Activated B cell treated with CpG ODN at 0.5 μM for 24 hours (primary cell): ENCODE measurements around the gene PLXNC1. TPM values are rescaled to one million over a fixed set of nuclear protein-coding genes. Genes with fewer than 3 reads are reported as not detected.

Experiments
- ATAC-seq: fragments of 200-7000 bp; cut with Tn5 transposase; one replicate; pipeline ENCODE4 v1.10.0; 2021; ENCODE audit warnings: low read depth, mild to moderate bottlenecking, moderate library complexity
- CTCF ChIA-PET: fragments of 350-600 bp; sonication (Branson Sonifier 250); formaldehyde crosslinking; loops from one replicate; lab custom pipeline; 2021; ENCODE audit warnings: antibody characterized with exemption; lab: Charles Lee
- POLR2A ChIA-PET: fragments of 350-600 bp; sonication (Branson Sonifier 250); formaldehyde crosslinking; loops from one replicate; lab custom pipeline; 2021; ENCODE audit warnings: antibody characterized with exemption; lab: Charles Lee
- DNase-seq: peaks from one replicate; pipeline ENCODE4 v3.0.0; 2022
- H3K27ac Mint-ChIP-seq: one replicate; pipeline ENCODE4 v1.8.0; 2020; ENCODE audit warnings: mixed read lengths
- H3K27me3 Mint-ChIP-seq: one replicate; pipeline ENCODE4 v1.8.0; 2021; ENCODE audit warnings: mixed read lengths
- H3K36me3 Mint-ChIP-seq: one replicate; pipeline ENCODE4 v1.8.0; 2021; ENCODE audit warnings: low read depth, mixed read lengths
- H3K4me1 Mint-ChIP-seq: one replicate; pipeline ENCODE4 v1.8.0; 2021; ENCODE audit warnings: mixed read lengths
- H3K4me3 Mint-ChIP-seq: one replicate; pipeline ENCODE4 v1.8.0; 2020; ENCODE audit warnings: mild to moderate bottlenecking, mixed read lengths
- H3K9me3 Mint-ChIP-seq: one replicate; pipeline ENCODE4 v1.8.0; 2020; ENCODE audit warnings: mixed read lengths
- CTCF ChIP-seq: fragments of 200-600 bp; IDR thresholded peaks from one replicate; pipeline ENCODE4 v1.8.0; 2022; ENCODE audit warnings: antibody characterized with exemption, mild to moderate bottlenecking
- intact Hi-C: fragments of 100-400 bp; cut with micrococcal nuclease; formaldehyde crosslinking; loops from one replicate; pipeline ENCODE4 v1.15.1; 2024
- total RNA-seq: library from RNA; stranded (reverse); gene quantifications from 2 replicates; pipeline ENCODE4 v1.2.3, GENCODE V29; 2022

PLXNC1 gene
- total RNA-seq, 1 donor from 2014 or later = 30.9 TPM

- no peak for TF ChIP-seq CTCF
- H3K27me3 Mint-ChIP-seq = no peaks in the 10 kb centered on the region
- POLR2A ChIA-PET = interaction anchor here (0.7 to 1.7 kb wide), 2 partner anchors 59 to 187 kb away, joined by 3 to 13 read pairs; no protein-coding TSS in a partner anchor
- DNase-seq = no peak
- peak overlapping the region; percentile 69 for H3K4me3 Mint-ChIP-seq
- peak overlapping the region; percentile 90 for H3K27ac Mint-ChIP-seq
- peaks cover 88% of the 10 kb centered on the region for H3K4me1 Mint-ChIP-seq
- CTCF ChIA-PET = no interaction called here
- no peaks in the 10 kb centered on the region for H3K9me3 Mint-ChIP-seq
- intact Hi-C loops = loop anchor here (1.0 to 10.0 kb wide), 4 partner anchors 13 to 693 kb away; partner anchors contain the start of genes CRADD and SOCS2
- ATAC-seq = peak; percentile 32
- H3K36me3 Mint-ChIP-seq = peaks cover 42% of the 10 kb centered on the region
These were observed 119.1 kb downstream of the PLXNC1 start for GRCh38 chr12:94267537-94267872.

- ChIA-PET POLR2A (interaction anchor here (0.7 to 1.7 kb wide), 3 partner anchors 10 to 186 kb away, joined by 3 to 13 read pairs (median 3); no protein-coding TSS in a partner anchor), CTCF (no interaction called here)
- Mint-ChIP-seq H3K4me1 (peaks cover 83% of the 10 kb centered on the region), H3K9me3 (no peaks in the 10 kb centered on the region), H3K36me3 (peaks cover 43% of the 10 kb centered on the region), H3K27me3 (no peaks in the 10 kb centered on the region), H3K4me3 (peak overlapping the region; percentile 69), H3K27ac (peak overlapping the region; percentile 90)
- no peak for TF ChIP-seq CTCF
- intact Hi-C loops = loop anchor here (1.0 to 10.0 kb wide), 4 partner anchors 13 to 693 kb away; partner anchors contain the start of genes CRADD and SOCS2
- no peak for ATAC-seq
- DNase-seq = no peak
These were observed 119.6 kb downstream of the PLXNC1 start for GRCh38 chr12:94267921-94268471.

- CTCF ChIA-PET = interaction anchor here (1.1 kb wide), 1 partner anchor 135 kb away, joined by 4 read pairs; no protein-coding TSS in a partner anchor
- peaks cover 45% of the 10 kb centered on the region for H3K36me3 Mint-ChIP-seq
- H3K4me3 Mint-ChIP-seq = no peak overlapping the region
These were observed 121.1 kb downstream of the PLXNC1 start for GRCh38 chr12:94269316-94269999.

GRCh38 chr12:94271351-94271750, 123.0 kb downstream of the PLXNC1 start:
- H3K36me3 Mint-ChIP-seq = peaks cover 33% of the 10 kb centered on the region
- no peak overlapping the region for H3K4me3 Mint-ChIP-seq
- H3K4me1 Mint-ChIP-seq = peaks cover 53% of the 10 kb centered on the region
- POLR2A ChIA-PET = interaction anchor here (1.1 kb wide), 1 partner anchor 9 kb away, joined by 3 read pairs; no protein-coding TSS in a partner anchor
- intact Hi-C loops = no loop called here
- TF ChIP-seq CTCF = no peak
- H3K9me3 Mint-ChIP-seq = no peaks in the 10 kb centered on the region
- ATAC-seq (no peak), DNase-seq (no peak)
- no peaks in the 10 kb centered on the region for H3K27me3 Mint-ChIP-seq
- CTCF ChIA-PET = no interaction called here
- peak overlapping the region; percentile 5 for H3K27ac Mint-ChIP-seq

More at GRCh38 chr12:94269316-94269999, 121.1 kb downstream of the PLXNC1 start:
- TF ChIP-seq CTCF = no peak
- POLR2A ChIA-PET = interaction anchor here (0.6 to 1.1 kb wide), 2 partner anchors 64 to 185 kb away, joined by 4 to 8 read pairs; no protein-coding TSS in a partner anchor
- intact Hi-C loops = loop anchor here (10.0 kb wide), 2 partner anchors 595 to 695 kb away; partner anchors contain the start of genes CRADD and SOCS2
- no peak for DNase-seq
- peaks cover 69% of the 10 kb centered on the region for H3K4me1 Mint-ChIP-seq
- H3K9me3 Mint-ChIP-seq = no peaks in the 10 kb centered on the region
- ATAC-seq = no peak
- H3K27me3 Mint-ChIP-seq = no peaks in the 10 kb centered on the region
- H3K27ac Mint-ChIP-seq = no peak overlapping the region

GRCh38 chr12:94272280-94272679, 123.9 kb downstream of the PLXNC1 start:
- intact Hi-C loops = no loop called here
- Mint-ChIP-seq H3K9me3 (no peaks in the 10 kb centered on the region), H3K4me3 (no peak overlapping the region), H3K36me3 (peaks cover 26% of the 10 kb centered on the region), H3K4me1 (peaks cover 44% of the 10 kb centered on the region), H3K27ac (peak overlapping the region; percentile 50), H3K27me3 (no peaks in the 10 kb centered on the region)
- ATAC-seq (no peak), DNase-seq (no peak)
- CTCF ChIA-PET = no interaction called here
- TF ChIP-seq CTCF = no peak
- POLR2A ChIA-PET = interaction anchor here (1.1 kb wide), 1 partner anchor 10 kb away, joined by 3 read pairs; no protein-coding TSS in a partner anchor
